Stimulated activated CD8-positive, alpha-beta memory T cell treated with anti-CD3 and anti-CD28 coated beads, Interleukin-7, amount 100 ng/mL, for 1 hour (primary cell): ENCODE results near the gene ART5.

Experiments
- DNase-seq, 2 donors: peaks; one replicate each; pipeline ENCODE4 v3.0.0-alpha.2; 2020; ENCODE audit warnings: low read depth in 2 of 2

Gene ART5, protein sequence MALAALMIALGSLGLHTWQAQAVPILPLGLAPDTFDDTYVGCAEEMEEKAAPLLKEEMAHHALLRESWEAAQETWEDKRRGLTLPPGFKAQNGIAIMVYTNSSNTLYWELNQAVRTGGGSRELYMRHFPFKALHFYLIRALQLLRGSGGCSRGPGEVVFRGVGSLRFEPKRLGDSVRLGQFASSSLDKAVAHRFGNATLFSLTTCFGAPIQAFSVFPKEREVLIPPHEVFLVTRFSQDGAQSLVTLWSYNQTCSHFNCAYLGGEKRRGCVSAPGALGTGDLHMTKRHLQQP

DNA sequence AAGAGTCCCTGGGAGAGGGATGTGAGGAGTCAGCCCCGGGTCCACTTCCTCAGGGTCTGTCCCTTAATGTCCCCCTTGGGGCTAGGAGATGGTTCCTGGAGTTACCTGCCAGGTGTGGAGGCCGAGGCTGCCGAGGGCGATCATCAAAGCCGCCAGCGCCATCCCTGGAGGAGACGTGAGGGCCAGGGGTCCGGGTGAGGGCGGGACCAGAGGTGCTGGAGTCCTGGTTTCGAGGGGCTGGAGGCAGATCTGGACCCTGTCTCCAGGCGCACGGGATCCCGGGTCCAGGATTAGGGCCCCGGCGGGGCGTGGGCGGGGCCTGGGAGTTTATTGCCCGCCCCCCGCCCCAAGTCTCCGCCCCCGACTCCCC, at the start of gene ART5:
Gene ART5 (minus strand): TSS at position 292 of the 370 bp plus-strand sequence. CDS start 130 bp downstream, at position 162.
- no peak for DNase-seq

DNA sequence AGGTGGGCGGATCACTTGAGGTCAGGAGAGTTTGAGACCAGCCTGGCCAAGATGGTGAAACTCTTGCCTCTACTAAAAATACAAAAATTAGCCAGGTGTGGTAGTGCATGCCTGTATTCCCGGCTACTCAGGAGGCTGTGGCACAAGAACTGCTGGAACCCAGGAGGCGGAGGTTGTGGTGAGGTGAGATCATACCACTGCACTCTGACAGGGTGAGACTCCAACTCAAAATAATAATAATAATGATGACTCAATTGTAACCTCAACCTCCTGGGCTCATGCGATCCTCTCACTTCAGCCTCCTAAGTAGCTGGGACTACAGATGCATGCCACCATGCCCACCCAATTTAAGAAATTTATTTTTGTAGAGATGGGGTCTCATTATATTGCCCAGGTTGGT, 45.0 kb upstream of the ART5 start:
- DNase-seq = no peak

DNA sequence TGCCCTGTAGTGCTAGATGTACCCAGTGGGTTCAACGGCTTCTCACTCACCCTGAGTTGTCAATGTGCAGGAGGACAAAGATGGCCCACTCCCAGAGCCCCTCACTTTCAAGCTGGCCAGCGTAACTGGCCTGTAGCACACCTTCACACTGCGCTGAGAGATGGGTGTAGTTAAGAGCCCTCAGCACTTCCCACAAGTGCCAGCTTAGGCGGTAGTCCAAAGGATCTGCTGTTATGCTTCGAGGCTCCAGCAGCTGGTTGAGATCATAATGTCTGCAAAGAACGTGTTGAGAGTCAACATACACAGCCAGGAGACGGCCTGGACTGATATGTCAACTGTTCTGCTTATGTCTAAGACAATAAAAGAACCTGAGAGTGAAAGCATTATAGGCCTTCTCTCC, 44.1 kb upstream of the ART5 start:
- no peak for DNase-seq

DNA sequence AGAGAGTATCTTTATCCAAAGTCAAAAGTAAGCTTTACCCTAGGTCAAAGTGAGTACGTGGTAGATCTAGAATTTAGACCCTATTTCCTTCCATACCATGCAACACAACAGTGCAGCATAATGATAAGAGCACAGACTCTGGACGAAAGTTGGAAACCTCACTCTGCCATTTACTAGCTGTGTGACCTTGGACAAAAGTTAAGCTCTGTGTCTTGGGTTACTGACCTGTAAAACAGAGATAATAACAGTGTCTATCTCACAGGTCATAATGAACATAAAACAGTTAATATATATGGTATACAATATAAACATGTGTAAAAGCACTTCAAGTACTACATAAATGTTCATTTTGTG, 43.0 kb upstream of the ART5 start:
- DNase-seq = no peak

DNA sequence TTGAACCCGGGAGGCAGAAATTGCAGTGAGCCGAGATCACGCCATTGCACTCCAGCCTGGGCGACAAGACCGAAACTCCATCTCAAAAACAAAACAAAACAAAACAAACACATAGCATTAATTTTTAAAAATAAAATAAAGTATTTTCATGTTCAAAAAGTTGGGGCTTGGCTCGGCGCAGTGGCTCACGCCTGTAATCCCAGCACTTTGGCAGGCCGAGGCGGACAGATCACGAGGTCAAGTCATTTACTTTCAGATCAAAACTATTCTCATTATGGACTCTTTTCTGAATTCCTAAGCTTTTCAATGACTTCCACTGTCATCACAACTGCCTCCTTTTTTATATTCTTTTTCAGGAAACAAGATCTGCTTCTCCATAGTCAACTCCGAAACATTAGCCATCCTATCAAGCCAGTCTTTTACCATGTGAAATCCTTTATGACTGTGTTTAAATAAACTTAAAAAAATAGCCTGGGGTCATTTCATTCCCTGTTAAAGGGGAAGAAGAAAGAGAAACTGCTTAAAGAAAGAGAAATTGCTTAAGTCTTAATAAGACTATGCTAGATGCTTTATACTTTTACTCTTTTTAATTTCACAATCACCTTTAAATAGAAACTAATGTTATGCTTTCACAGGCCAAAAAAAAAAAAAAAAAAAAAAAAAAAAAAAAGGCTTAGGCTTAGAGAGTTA, 42.5 kb upstream of the ART5 start:
- DNase-seq = no peak

DNA sequence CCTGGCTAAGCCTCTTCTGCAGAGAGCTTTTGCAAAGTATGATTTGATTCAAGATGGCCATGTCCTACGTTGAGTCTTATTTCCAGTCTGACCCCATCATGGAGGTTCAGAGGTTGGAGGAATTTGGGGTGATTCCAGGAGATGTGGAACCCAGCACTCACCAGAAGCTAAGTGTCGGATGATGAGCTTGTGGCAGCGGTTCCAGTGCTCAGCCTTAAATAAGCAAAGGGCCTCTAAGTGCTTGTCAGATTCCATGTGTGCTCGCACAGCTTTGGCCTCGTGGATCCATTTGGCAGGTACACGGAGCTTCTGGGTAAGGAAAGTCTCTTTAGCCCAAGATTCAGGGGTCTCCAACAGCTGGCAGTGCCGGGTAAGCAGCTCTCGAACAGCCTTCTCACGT, 41.2 kb upstream of the ART5 start:
- DNase-seq = no peak

DNA sequence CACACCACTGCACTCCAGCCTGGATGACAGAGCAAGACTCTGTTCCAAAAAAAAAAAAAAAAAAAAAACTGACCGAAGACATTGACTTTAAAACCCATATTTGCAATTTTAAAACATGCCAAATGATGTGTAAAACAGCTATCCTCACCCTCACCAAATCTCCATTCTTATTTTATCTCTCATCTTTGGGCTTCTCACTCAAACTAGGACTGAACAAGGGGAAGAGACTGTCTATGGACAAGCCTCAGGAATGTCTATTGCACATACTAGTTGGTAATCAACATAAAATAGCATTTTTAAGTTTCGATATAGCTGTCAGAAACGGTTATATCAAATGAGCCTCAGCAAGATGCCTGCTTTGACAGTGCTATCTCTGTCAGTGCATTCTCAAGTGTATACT, 37.3 kb upstream of the ART5 start:
- no peak for DNase-seq

DNA sequence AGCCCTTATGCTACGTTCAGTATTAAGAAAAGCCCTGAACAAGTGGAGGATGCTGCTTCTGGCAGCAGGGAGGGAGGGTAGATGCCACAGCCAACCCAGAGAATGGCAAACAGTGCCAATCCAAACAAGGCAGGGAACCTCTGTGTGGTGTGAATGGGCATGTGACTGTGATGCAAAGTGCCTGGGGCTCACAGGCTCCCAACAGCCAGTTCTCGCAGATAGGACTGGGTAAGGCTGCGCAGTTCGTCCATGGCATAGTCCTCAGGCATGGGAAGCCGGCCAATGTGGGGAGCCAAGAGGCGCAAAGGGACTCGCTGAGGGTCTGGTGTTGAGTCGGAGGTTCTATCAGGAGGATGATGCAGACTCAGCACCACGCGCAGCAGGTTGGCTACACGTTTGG, 34.2 kb upstream of the ART5 start:
- no peak for DNase-seq

DNA sequence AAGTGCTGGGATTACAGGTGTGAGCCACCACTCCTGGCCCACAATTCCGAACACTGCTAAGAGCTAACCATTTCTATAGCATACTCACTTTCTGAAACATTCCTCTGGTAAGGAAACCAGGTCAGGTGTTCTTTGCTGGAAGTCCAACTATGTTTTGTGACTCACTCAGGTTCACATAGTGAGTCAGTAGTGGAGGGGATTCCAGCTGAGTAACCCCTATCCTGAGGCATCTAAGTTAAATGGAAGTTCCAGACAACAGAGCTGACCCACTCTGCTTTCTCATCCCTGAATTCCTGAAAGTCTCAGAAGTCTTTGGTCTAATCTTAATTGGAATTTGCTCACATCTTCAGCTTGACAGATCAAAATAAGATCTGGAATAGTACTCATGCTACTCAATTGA, 32.4 kb upstream of the ART5 start:
- DNase-seq = no peak

DNA sequence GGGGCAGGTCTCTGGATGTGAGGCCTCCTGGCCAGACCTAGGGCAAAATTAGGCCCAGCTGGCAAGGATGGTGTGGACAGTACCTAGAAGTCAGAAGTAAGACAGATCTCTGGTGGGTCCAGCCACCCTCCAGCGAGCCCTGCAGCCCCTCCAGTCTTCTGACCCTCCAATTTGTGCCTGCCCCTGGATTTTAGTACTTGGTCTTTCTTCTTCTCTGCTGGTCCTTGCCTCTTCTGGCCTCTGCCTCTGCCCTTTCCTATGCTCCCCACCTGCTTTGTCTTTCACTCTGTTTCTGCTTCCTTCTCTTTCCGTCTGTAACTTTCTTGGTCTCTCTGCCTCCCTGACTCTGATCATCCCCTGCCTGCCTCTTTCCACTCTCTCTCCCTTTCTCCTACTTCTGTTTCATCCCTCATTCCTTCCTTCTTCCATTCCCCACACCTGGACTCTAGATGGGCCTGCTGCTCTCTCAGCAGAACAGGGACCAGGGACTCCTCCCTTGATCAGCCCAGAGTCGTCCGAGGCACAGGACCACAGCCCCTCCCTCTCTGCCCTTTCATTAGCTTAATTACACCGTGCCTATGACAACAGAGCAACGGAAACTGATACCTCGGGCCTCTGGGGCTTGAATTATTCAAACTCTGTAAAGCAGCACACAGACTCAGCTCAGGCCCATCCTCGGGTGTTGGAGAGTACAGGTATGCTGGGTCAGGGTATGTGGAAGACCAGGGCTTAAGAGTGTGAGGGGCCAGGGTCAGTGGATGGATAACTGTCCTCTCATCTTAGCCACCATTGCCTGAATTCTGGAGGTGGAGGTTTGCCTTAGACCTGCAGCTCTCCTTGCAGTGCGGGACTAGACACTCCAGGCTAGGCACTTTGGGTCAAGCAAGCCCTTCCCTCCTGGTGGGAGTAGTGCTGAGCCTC, 29.8 kb upstream of the ART5 start, which contains the start of gene CHRNA10:
Gene CHRNA10 (minus strand): TSS at position 51 of the 921 bp plus-strand sequence. CDS start 72 bp downstream, outside the sequence.
- no peak for DNase-seq

DNA sequence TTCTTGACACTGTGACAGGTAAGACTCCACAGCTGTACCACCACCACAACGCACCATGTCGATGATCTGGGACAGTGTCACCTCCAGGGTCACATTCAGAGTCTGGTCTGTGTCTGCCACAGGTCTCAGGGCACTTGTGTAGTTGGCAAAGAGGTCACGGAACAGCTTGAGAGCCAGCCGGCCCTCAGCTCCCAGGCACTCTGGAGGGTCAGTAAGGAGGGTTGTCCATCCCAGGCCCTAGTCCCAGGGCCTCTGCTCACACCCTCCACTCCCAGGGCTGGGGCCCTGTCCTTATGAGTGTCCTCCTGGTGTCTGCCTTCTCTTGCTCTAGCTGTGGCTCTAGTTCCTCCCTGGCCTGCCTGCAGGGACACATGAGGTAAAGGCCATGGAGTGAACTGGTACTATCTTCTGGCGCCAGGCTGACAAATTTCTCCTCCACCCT, 28.0 kb upstream of the ART5 start:
- no peak for DNase-seq

DNA sequence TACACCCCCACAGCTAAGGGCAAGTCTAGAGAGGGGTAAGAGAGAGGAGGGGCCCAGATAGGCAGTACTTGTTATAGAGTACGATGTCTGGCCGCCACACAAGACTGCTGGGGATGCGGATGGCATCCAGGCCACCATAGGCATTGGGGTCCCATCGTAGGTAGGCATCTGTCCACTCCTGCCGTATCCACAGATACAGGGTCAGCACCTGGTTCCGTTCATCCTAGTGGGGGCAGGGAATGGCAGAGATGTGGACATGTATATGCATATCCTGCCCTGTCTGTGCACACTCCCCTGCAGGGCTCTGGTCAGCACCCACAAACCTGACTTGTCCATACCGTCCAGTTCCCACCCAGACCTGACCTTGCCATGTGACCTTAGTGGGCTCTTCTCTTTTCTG, 27.3 kb upstream of the ART5 start:
- DNase-seq = no peak

DNA sequence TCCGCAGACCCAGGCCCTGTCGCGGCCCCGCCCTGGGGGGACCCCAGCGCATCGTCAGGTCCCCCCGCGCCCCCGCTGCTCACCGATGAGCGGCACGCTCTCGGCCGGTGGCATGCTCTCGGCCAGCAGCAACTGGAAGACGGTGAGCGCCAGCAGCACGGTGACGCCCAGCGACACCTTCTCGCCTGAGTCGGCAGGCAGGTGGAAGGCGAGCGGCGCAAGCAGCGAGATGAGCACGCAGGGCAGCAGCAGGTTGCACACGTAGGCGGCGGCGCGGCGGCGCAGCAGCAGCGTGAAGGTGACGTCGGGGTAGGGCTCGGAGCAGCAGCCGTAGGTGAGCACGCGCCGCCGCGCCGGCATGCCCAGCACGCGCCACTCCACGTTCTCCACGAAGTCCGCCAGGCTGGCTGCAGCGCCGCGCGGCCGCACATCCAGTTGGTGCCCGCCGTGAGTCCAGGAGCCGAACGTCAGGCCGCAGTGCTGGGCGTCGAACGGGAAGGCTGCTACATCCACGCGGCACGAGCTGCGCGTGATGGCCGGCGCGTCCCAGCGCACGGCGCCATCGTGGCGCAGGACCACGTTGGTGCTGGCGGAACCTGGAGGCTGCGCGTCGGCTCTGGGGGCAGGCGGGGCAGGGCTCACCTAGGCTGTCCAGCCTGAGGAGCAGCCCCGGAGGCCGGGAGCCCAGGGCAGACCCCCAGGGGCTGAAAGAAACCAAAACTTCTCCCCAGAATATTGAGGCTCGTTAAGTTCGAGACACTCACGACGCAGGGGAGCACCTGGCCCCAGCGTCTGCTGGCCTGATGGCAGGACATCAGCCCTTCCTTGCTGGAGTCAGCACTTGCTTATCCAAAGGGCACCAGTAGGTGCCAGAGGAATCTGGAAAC, 25.6 kb upstream of the ART5 start:
- DNase-seq = no peak

DNA sequence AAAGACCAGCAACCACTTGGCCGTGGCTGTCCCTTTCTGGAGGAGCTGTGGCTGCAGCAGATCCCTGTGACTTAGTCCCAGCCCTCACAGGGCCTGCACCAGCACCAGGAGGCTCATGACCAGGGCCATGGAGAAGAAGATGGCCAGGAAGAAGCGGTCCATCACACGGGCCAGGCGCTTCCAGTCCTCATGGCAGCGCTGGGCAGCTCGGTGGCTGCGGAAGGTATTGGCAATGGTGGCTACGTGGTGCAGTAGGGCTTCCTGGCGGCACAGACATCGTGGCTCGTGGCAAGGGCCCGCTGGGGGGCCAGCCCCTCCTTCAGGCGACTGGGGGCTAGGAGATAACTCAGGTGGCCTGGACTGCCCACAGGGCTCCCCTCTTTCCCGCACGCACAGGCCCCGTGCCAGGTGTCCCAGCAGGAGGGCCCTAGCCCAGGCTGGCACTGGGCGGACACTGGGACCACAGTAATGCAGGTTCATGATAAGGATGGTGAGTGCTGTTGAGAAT, 24.3 kb upstream of the ART5 start:
- DNase-seq = no peak

DNA sequence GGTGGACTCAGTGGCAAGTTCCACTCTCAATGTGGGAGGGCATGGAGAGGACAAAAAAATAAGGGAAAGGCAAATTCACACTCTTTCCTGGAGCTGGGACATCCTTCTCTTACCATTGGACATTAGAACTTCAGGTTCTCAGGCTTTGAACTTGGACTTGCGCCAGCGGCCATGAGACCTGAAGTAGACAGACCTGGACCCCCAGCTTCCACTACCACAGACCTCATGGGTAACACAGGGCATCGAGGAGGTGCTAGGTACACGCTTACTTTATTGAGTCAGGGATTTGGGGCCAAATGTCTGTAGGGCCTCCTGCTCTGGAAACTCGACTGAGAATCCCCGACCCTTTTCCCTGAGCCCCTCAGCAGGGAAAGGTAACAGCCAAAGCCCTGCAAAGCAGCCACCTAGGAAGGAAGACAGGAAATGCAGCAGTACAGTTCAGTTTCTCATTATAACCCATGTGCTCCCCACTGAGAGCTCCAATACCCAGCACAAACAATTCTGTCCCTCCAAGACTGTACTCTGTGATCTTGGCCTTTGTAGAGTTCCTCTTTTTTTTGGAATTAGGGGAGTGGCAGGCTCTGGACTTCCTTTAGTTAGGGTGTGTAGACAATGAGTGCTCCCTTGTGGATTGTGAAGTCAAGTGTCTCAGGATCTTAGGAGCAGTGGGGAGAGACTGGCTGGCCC, 23.7 kb upstream of the ART5 start:
- no peak for DNase-seq

DNA sequence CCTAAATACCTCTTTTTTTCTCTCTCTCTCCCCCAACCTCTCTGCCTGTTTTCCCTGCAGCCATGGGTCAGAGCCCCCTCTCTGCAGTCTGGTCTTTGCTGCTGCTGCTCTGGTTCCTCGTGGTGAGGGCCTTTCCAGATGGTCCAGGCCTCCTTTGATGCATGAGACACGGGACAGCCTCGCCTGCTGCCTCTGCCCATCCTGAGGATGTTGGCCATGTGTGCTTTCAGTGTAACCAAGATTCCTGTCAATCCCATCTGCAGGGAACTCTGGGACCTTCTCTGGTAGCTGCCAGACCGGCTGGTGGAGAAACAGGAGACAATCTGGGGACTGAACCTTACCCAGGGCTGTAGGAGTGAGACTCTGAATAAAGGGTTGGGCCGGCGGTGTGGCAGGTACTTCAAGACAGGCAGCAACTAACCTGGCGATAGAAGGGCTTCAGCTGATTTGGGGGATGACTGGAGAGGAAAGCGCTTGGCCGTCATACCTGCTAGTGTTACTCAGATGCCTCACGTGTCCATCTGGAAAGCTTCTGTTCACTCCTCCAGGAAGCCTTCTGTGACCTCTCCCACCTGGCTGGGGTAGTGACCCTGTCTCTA, 22.3 kb upstream of the ART5 start:
- no peak for DNase-seq

DNA sequence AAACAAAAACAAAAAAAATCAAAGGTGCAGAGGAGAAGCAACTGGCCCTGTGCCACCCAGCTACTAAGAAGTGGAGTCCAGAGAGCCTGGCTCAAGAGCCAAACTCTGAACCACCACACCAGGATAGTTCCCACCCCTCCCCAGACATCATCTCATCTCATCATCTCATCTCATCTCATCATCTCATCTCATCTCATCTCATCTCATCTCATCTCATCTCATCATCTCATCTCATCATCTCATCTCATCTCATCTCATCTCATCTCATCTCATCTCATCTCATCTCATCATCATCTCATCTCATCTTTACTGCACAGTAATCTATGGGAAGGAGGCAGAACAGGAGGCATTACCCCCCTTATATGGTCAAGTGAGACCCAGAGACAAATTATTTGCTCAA, 21.1 kb upstream of the ART5 start:
- no peak for DNase-seq

DNA sequence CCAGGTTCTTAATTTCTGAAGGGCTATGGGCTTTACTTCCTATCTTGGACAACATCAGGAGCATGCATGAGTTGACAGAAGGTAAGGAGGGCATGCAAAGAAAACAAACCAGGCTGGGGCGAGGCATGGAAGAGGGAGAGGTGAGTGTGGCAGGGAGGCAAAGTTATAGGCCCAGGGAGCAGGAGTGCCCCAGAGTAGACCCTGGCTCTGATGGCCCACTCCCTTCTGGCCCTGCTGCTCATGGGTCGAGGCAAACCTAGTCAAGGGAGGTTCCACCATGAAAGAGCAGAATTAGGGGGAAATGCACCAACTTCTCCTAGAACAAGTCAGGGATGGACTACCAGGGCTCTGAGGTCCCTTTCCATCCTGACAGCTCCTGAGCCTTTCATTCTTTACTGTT, 19.2 kb upstream of the ART5 start:
- DNase-seq = no peak

DNA sequence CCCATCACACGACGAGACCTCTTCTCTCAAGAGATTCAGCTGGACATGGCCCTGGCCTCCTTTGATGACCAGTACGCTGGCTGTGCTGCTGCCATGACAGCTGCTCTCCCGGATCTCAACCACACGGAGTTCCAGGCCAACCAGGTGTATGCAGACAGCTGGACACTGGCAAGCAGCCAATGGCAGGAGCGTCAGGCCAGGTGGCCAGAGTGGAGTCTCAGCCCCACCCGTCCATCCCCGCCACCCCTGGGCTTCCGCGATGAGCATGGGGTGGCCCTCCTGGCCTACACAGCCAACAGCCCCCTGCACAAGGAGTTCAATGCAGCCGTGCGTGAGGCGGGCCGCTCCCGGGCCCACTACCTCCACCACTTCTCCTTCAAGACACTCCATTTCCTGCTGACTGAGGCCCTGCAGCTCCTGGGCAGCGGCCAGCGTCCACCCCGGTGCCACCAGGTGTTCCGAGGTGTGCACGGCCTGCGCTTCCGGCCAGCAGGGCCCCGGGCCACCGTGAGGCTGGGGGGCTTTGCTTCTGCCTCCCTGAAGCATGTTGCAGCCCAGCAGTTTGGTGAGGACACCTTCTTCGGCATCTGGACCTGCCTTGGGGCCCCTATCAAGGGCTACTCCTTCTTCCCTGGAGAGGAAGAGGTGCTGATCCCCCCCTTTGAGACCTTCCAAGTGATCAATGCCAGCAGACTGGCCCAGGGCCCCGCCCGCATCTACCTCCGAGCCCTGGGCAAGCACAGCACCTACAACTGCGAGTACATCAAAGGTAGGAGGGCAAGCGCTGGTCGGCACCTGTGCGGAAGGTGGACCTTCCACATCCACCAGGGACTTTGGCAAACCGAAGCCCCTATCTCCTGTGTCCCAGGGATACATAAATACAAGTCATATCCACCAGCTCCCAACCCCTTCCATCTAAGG, 18.1 kb upstream of the ART5 start:
- no peak for DNase-seq
